MCF 10A (cell line): ENCODE results near the gene HHIP. TPM values are rescaled to one million over a fixed set of nuclear protein-coding genes. Genes with fewer than 3 reads are reported as not detected.
"Not testable (repeated sequence)": the region's sequence is repeated elsewhere in the genome, so short reads cannot be mapped to it uniquely, and the experiment has no call there.

Source experiments
- BruUV-seq: library from RNA; stranded (reverse); fragments of 400-500 nt; replicated peaks from 2 replicates; lab custom pipeline; 2021; lab: Mats Ljungman, UMichigan
- CTCF ChIA-PET: fragments of 300-600 bp; sonication (Branson Sonifier 250); formaldehyde crosslinking; extraction: SDS; loops from one replicate; lab custom pipeline; 2021; ENCODE audit warnings: antibody characterized with exemption, inconsistent platforms; lab: Yijun Ruan, JAX
- POLR2A ChIA-PET: fragments of 300-600, 350-650 bp; sonication (Branson Sonifier 250); formaldehyde crosslinking; extraction: SDS; loops from one replicate; lab custom pipeline; 2020; ENCODE audit warnings: antibody characterized with exemption, inconsistent platforms; lab: Yijun Ruan, JAX
- DNase-seq: peaks from one replicate; pipeline ENCODE4 v3.0.0-alpha.2; 2018; ENCODE audit not compliant: unreplicated experiment
- H3K27ac Mint-ChIP-seq: one replicate; pipeline ENCODE4 v1.8.0; 2022; ENCODE audit warnings: mild to moderate bottlenecking, low read depth, mixed read lengths; ENCODE audit not compliant: unreplicated experiment
- H3K27me3 Mint-ChIP-seq: one replicate; pipeline ENCODE4 v1.8.0; 2022; ENCODE audit warnings: mixed read lengths; ENCODE audit not compliant: insufficient read depth, unreplicated experiment
- H3K36me3 Mint-ChIP-seq: one replicate; pipeline ENCODE4 v1.8.0; 2022; ENCODE audit warnings: mild to moderate bottlenecking, moderate library complexity, mixed read lengths; ENCODE audit not compliant: insufficient read depth, unreplicated experiment
- H3K4me1 Mint-ChIP-seq: one replicate; pipeline ENCODE4 v1.8.0; 2022; ENCODE audit warnings: mixed read lengths; ENCODE audit not compliant: insufficient read depth, unreplicated experiment
- H3K4me3 Mint-ChIP-seq: one replicate; pipeline ENCODE4 v1.8.0; 2022; ENCODE audit warnings: mild to moderate bottlenecking, moderate library complexity, mixed read lengths; ENCODE audit not compliant: unreplicated experiment
- H3K9me3 Mint-ChIP-seq: one replicate; pipeline ENCODE4 v1.8.0; 2022; ENCODE audit warnings: mixed read lengths; ENCODE audit not compliant: unreplicated experiment
- intact Hi-C: fragments of 100-400 bp; cut with micrococcal nuclease; formaldehyde crosslinking; loops from 2 replicates; pipeline ENCODE4 v1.14.1; 2022
- total RNA-seq: library from RNA; stranded (reverse); gene quantifications from 2 replicates; pipeline ENCODE4 v1.2.3, GENCODE V29; 2022
- TF ChIP-seq, protein P1 (sequence below): fragments of 200-600 bp; IDR thresholded peaks from one replicate; pipeline ENCODE4 v1.8.0; 2022; ENCODE audit warnings: antibody characterized with exemption, mild to moderate bottlenecking; ENCODE audit not compliant: unreplicated experiment

The HHIP gene
- total RNA-seq, 1 experiment from 2014 or later, result 0.12 TPM

DNA sequence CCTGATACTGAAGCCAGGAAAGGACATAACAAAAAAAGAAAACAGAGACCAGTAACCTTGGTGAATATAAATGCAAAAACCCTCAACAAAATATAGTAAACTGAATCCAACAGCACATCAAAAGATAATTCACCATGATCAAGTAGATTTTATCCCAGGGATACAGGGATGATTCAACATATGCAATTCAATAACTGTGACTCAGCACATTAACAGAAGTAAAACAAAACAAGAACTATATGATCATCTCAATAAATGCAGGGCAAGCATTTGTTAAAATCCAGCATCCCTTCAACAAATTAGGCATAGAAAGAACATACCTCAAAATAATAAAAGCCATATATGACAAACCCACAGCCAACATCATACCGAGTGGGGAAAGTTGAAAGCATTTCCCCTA, 112.0 kb downstream of the HHIP start:
- Mint-ChIP-seq H3K4me1 (no peaks in the 10 kb centered on the region), H3K4me3 (no peak overlapping the region), H3K36me3 (no peaks in the 10 kb centered on the region), H3K27me3 (no peaks in the 10 kb centered on the region), H3K9me3 (peaks cover 3% of the 10 kb centered on the region), H3K27ac (no peak overlapping the region)
- no TSS peak for BruUV-seq
- TF ChIP-seq, protein P1, sequence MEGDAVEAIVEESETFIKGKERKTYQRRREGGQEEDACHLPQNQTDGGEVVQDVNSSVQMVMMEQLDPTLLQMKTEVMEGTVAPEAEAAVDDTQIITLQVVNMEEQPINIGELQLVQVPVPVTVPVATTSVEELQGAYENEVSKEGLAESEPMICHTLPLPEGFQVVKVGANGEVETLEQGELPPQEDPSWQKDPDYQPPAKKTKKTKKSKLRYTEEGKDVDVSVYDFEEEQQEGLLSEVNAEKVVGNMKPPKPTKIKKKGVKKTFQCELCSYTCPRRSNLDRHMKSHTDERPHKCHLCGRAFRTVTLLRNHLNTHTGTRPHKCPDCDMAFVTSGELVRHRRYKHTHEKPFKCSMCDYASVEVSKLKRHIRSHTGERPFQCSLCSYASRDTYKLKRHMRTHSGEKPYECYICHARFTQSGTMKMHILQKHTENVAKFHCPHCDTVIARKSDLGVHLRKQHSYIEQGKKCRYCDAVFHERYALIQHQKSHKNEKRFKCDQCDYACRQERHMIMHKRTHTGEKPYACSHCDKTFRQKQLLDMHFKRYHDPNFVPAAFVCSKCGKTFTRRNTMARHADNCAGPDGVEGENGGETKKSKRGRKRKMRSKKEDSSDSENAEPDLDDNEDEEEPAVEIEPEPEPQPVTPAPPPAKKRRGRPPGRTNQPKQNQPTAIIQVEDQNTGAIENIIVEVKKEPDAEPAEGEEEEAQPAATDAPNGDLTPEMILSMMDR, result no peak
- CTCF ChIA-PET, result no interaction called here
- intact Hi-C loops, result loop anchor here (5.0 kb wide), 1 partner anchor 304 kb away; no protein-coding TSS in a partner anchor
- no peak for DNase-seq
- POLR2A ChIA-PET, result no interaction called here

DNA sequence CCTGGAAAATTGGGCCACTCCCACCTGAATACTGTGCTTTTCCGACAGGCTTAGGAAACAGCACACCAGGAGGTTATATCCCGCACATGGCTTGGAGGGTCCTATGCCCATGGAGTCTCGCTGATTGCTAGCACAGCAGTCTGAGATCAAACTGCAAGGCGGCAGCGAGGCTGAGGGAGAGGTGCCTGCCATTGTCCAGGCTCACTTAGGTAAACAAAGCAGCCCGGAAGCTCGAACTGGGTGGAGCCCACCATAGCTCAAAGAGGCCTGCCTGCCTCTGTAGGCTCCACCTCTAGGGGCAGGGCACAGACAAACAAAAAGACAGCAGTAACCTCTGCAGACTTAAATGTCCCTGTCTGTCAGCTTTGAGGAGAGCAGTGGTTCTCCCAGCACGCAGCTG, 122.9 kb downstream of the HHIP start:
- H3K27me3 Mint-ChIP-seq, H3K4me3 Mint-ChIP-seq, H3K4me1 Mint-ChIP-seq, BruUV-seq, CTCF ChIA-PET, POLR2A ChIA-PET, DNase-seq, intact Hi-C loops, H3K9me3 Mint-ChIP-seq, H3K27ac Mint-ChIP-seq, H3K36me3 Mint-ChIP-seq: not testable (repeated sequence)

DNA sequence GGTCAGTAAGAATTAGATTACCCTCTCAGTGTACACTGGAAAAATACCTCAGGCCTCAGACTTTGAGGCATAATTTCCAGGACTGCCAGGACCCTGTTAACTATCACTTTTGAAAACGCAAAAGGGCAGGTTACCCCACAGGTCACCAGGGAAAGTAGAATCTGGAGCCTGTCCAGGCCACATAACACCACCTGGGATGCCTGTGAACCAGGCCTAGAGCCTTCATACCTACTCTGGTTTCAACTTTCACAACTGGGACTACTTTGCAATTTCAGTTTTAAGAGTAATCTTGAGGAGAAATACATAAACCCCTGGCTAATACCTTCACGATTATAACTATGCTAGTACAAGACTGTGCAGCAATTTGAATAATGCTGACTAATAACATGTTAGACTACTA, 132.4 kb downstream of the HHIP start:
- BruUV-seq, result no TSS peak
- no peaks in the 10 kb centered on the region for H3K27me3 Mint-ChIP-seq
- POLR2A ChIA-PET, result no interaction called here
- H3K9me3 Mint-ChIP-seq, result no peaks in the 10 kb centered on the region
- no peaks in the 10 kb centered on the region for H3K36me3 Mint-ChIP-seq
- H3K27ac Mint-ChIP-seq, result no peak overlapping the region
- H3K4me3 Mint-ChIP-seq, result no peak overlapping the region
- CTCF ChIA-PET, result no interaction called here
- intact Hi-C loops, result no loop called here
- no peaks in the 10 kb centered on the region for H3K4me1 Mint-ChIP-seq
- TF ChIP-seq, protein P1, result no peak
- DNase-seq, result no peak

DNA sequence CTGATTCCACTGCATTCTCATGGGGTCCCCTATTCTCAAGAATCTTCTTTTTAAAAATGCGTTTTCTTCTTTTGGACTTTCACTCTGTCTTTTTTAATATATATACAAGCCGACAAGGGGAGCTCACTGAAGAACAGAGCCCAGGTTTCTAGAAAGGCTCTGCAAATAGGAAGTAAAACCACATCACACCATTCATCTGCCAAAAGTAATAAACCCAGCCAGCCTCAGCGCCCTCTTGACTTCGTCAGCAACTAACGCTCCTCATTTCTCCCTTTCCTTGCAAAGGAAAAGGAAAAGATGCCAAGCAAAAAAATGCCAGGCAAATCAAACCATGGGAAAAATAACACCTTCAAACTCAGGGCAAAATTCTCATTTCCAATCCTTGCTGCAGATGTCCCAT, 136.4 kb downstream of the HHIP start:
- Mint-ChIP-seq H3K27ac (no peak overlapping the region), H3K9me3 (no peaks in the 10 kb centered on the region), H3K27me3 (no peaks in the 10 kb centered on the region), H3K36me3 (no peaks in the 10 kb centered on the region), H3K4me3 (no peak overlapping the region), H3K4me1 (peaks cover 5% of the 10 kb centered on the region)
- TF ChIP-seq, protein P1, result no peak
- no TSS peak for BruUV-seq
- ChIA-PET CTCF (no interaction called here), POLR2A (no interaction called here)
- intact Hi-C loops, result loop anchor here (10.0 kb wide), 1 partner anchor 282 kb away; no protein-coding TSS in a partner anchor
- DNase-seq, result no peak

DNA sequence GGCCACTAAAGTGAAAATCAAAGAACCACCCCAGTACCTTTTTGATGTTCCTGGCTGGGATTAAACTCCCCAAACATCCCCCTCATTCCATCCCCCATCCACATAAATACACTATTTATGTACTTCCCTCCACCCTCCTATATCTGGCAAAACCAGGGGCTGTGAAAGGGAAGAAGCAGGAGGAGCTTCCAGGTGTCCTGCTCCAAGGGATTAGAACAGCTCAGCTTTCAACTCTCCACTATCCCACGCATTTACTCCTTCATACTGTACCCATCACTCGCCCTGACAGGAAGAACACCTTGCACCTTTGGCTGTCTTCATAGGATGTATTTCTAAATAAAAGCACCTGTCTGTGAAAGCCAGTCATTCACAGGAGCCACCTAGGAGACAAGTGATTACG, 140.0 kb downstream of the HHIP start:
- Mint-ChIP-seq H3K27ac (no peak overlapping the region), H3K9me3 (no peaks in the 10 kb centered on the region), H3K36me3 (no peaks in the 10 kb centered on the region), H3K27me3 (no peaks in the 10 kb centered on the region), H3K4me1 (peaks cover 6% of the 10 kb centered on the region), H3K4me3 (no peak overlapping the region)
- BruUV-seq, result no TSS peak
- intact Hi-C loops, result loop anchor here (10.0 kb wide), 1 partner anchor 279 kb away; no protein-coding TSS in a partner anchor
- TF ChIP-seq, protein P1, result no peak
- no peak for DNase-seq
- CTCF ChIA-PET, result interaction anchor here (0.6 to 1.1 kb wide), 6 partner anchors 9 to 615 kb away, joined by 3 to 5 read pairs (median 4); no protein-coding TSS in a partner anchor
- POLR2A ChIA-PET, result no interaction called here
